Sigmoid colon (tissue), 7 donors: ENCODE results near the gene RABGGTA. TPM values are rescaled to one million over a fixed set of nuclear protein-coding genes. Genes with fewer than 3 reads are reported as not detected.

ENCODE experiments used
- DNase-seq: peaks from one replicate; pipeline ENCODE4 v3.0.0-alpha.2; 2019
- H3K27ac ChIP-seq, 4 donors: fragments of 200-600 bp; sonication (generic); one replicate each; pipeline ENCODE4 v1.5.1; 2016 to 2019; ENCODE audit warnings: mild to moderate bottlenecking in 1 of 4
- H3K27me3 ChIP-seq, 3 donors: fragments of 200-600 bp; sonication (generic); one replicate each; pipeline ENCODE4 v1.5.1; 2019; ENCODE audit warnings: mild to moderate bottlenecking in 1 of 3
- H3K36me3 ChIP-seq, 4 donors: fragments of 200-600 bp; sonication (generic); one replicate each; pipeline ENCODE4 v1.5.1; 2016 to 2019
- H3K4me1 ChIP-seq, 4 donors: fragments of 200-600 bp; sonication (generic); one replicate each; pipeline ENCODE4 v1.5.1; 2017 to 2019
- H3K4me3 ChIP-seq, 4 donors: fragments of 200-600 bp; sonication (generic); one replicate each; pipeline ENCODE4 v1.5.1; 2017 to 2019; ENCODE audit warnings: mild to moderate bottlenecking in 2 of 4, moderate library complexity in 1 of 4
- H3K9me3 ChIP-seq, 4 donors: fragments of 200-600 bp in 3 of 4; sonication (generic) in 3 of 4; one replicate each; pipeline versions ENCODE4 v1.5.1 to v1.6.1; 2013 to 2019
- EP300 ChIP-seq, 4 donors: sonication (generic); formaldehyde crosslinking; IDR thresholded peaks; one replicate each; pipeline ENCODE4 v1.6.1; 2017; ENCODE audit warnings: antibody characterized with exemption in 4 of 4
- POLR2A ChIP-seq, 2 donors: fragments of 450-650 bp; IDR thresholded peaks; one replicate each; pipeline ENCODE4 v1.6.1; 2016; ENCODE audit warnings: antibody characterized with exemption in 2 of 2, mild to moderate bottlenecking in 2 of 2, moderate library complexity in 2 of 2
- POLR2AphosphoS5 ChIP-seq, 4 donors: sonication (generic); formaldehyde crosslinking; IDR thresholded peaks; one replicate each; pipeline ENCODE4 v1.6.1; 2017; ENCODE audit warnings: antibody characterized with exemption in 4 of 4
- WGBS, 2 donors: extraction: QIAGEN DNeasy Blood & Tissue Kit; methylation state at CpG; one replicate each; pipeline ENCODE4 v1.1.7; 2013; 5-methylcytosine and 5-hydroxymethylcytosine counted together
- intact Hi-C: fragments of 100-400 bp; cut with DNase I; formaldehyde crosslinking; loops from one replicate; pipeline ENCODE4 v1.15.1; 2023
- polyA plus RNA-seq, 3 donors: library from polyadenylated mRNA; stranded (reverse); fragments of 200-250 nt; gene quantifications; one replicate each; pipeline ENCODE4 v1.2.3, GENCODE V29; 2013
- total RNA-seq, 4 donors: library from RNA; depleted of rRNA; stranded (reverse); fragments of >200 nt; gene quantifications; one replicate each; pipeline ENCODE4 v1.1.0, GENCODE V29; 2016
- TF ChIP-seq, protein P1 (sequence below), 4 experiments: fragments of 450-650 bp in 3 of 4; fragments of 200-600 bp in 1 of 4; IDR thresholded peaks; one replicate each; pipeline ENCODE4 v1.5.1; 2016 to 2019; ENCODE audit warnings: antibody characterized with exemption in 4 of 4, mild to moderate bottlenecking in 3 of 4, moderate library complexity in 2 of 4
- donor health status: healthy with polysubstance abuse.
- donor health status: Bipolar disorder and iron deficiency.
- donor health status: healthy.

Gene RABGGTA
- total and polyA plus RNA-seq, 7 donors: 14.0 to 32.4 (median 25.2) TPM

- Histone ChIP-seq H3K9me3 (no peaks in the 10 kb centered on the region), H3K36me3 (peaks cover 0 to 39% (median 0%) of the 10 kb centered on the region in 4 donors), H3K27me3 (no peaks in the 10 kb centered on the region), H3K27ac (no peak overlapping the region), H3K4me1 (peaks cover 0 to 6% (median 2%) of the 10 kb centered on the region in 4 donors), H3K4me3 (no peak overlapping the region)
- DNase-seq: no peak
- WGBS, 2 donors: 92 to 93% methylated on average over 18 of the region's 18 CpGs
- no peak for TF ChIP-seq POLR2AphosphoS5 (IDR thresholded peaks at IDR 0.05)
- TF ChIP-seq POLR2A (IDR thresholded peaks at IDR 0.05): no peak
- TF ChIP-seq, protein P1, sequence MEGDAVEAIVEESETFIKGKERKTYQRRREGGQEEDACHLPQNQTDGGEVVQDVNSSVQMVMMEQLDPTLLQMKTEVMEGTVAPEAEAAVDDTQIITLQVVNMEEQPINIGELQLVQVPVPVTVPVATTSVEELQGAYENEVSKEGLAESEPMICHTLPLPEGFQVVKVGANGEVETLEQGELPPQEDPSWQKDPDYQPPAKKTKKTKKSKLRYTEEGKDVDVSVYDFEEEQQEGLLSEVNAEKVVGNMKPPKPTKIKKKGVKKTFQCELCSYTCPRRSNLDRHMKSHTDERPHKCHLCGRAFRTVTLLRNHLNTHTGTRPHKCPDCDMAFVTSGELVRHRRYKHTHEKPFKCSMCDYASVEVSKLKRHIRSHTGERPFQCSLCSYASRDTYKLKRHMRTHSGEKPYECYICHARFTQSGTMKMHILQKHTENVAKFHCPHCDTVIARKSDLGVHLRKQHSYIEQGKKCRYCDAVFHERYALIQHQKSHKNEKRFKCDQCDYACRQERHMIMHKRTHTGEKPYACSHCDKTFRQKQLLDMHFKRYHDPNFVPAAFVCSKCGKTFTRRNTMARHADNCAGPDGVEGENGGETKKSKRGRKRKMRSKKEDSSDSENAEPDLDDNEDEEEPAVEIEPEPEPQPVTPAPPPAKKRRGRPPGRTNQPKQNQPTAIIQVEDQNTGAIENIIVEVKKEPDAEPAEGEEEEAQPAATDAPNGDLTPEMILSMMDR (IDR thresholded peaks at IDR 0.05): no peak
- no peak for TF ChIP-seq EP300 (IDR thresholded peaks at IDR 0.05)
- intact Hi-C loops: no loop called here
Observed at GRCh38 chr14:24266344-24267244, 4.8 kb downstream of the RABGGTA start.

DNA sequence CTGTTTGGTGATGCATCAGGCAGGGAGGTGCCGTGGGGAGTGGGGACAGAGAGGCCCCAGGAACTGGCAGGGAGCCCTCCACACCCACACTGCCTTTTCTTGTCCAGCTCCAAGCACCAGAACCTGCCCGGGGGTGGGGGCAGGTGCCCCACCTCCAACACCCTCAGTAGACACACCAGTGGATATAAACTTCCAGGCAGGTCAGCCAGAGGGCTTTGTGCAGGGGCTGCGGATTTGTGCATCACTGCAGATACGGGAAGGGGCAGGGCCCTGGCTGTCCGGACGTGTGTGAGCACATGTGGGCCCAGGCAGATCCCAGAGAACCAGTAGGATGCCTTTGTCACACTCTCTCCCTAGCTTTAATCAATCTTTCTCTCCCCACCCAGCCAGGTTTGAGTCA, 7.1 kb downstream of the RABGGTA start:
- DNase-seq: no peak
- Histone ChIP-seq H3K27me3 (no peaks in the 10 kb centered on the region), H3K36me3 (peaks cover 0 to 38% (median 0%) of the 10 kb centered on the region in 4 donors), H3K27ac (no peak overlapping the region), H3K9me3 (no peaks in the 10 kb centered on the region), H3K4me1 (no peaks in the 10 kb centered on the region), H3K4me3 (no peak overlapping the region)
- TF ChIP-seq, protein P1 (IDR thresholded peaks at IDR 0.05): no peak
- TF ChIP-seq POLR2AphosphoS5 (IDR thresholded peaks at IDR 0.05) (no peak), EP300 (IDR thresholded peaks at IDR 0.05) (no peak), POLR2A (IDR thresholded peaks at IDR 0.05) (no peak)
- intact Hi-C loops: no loop called here
- 89 to 90% methylated on average over 6 of the region's 6 CpGs for WGBS, 2 donors

GRCh38 chr14:24263848-24264247, 7.5 kb downstream of the RABGGTA start:
- intact Hi-C loops: no loop called here
- 71 to 82% methylated on average over 6 of the region's 6 CpGs for WGBS, 2 donors
- DNase-seq: no peak
- no peaks in the 10 kb centered on the region for H3K27me3 ChIP-seq
- no peak overlapping the region for H3K4me3 ChIP-seq
- no peaks in the 10 kb centered on the region for H3K4me1 ChIP-seq
- H3K36me3 ChIP-seq: peaks cover 0 to 34% (median 0%) of the 10 kb centered on the region in 4 donors
- TF ChIP-seq, protein P1 (IDR thresholded peaks at IDR 0.05): no peak
- TF ChIP-seq EP300 (IDR thresholded peaks at IDR 0.05) (no peak), POLR2AphosphoS5 (IDR thresholded peaks at IDR 0.05) (no peak)
- no peak overlapping the region for H3K27ac ChIP-seq
- H3K9me3 ChIP-seq: no peaks in the 10 kb centered on the region

DNA sequence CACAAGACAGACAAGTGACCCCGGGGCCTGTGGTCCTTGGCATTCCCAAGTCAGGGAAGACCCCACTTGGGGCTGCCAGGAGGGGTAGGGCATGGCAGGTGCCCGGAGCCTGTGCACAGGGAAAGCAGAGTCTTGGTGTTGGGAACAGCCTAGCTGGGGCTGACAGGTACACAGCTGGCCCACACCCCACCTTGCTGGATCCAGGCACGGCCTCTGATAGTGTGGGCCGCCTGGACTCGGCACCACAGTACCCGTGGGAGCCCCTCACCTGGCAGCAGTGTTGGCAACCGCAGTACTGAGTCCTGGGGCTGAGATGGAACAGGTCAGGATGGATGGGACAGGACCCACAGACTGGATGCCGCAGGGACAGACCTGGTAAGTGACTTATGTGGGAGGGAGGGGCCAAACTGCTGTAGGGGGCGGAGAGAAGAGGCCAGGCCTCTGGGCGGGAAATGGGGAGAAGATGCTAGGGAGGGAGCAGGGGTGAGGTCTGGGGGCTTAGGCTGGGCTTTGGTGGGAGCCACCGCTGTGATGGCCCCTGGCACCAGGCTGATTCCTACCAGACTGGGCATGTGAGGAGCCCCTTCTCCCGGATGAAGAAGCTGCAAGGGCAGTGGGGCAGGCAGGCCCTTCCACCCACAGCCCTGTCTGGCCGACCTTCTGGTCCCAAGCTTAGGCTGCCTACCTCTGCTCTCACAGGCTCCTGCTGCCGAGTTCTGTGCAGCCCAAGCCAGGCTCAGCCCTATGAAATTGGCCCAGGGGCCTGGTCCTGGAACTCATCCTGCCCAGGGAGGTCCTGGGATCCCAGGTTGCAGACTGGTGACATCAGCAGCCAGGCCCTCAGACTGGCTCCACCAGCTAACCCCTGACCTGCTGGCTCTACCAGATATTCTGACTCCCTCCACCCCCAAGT, 8.3 kb downstream of the RABGGTA start, which contains the start of gene TGM1:
TSS of gene TGM1 (minus strand) at position 357 of the 913 bp plus-strand sequence. CDS start 825 bp downstream, outside the sequence.
- H3K4me1 ChIP-seq: no peaks in the 10 kb centered on the region
- TF ChIP-seq, protein P1 (IDR thresholded peaks at IDR 0.05): no peak
- no peak for TF ChIP-seq POLR2A (IDR thresholded peaks at IDR 0.05)
- TF ChIP-seq EP300 (IDR thresholded peaks at IDR 0.05): no peak
- TF ChIP-seq POLR2AphosphoS5 (IDR thresholded peaks at IDR 0.05): no peak
- H3K27ac ChIP-seq: no peak within 1 kb of the TSS
- H3K9me3 ChIP-seq: no peaks in the 10 kb centered on the region
- DNase-seq: no peak
- intact Hi-C loops: no loop called here
- no peaks in the 10 kb centered on the region for H3K27me3 ChIP-seq
- 89 to 90% methylated on average over 14 of the region's 14 CpGs for WGBS, 2 donors
- peaks cover 0 to 27% (median 0%) of the 10 kb centered on the region in 4 donors for H3K36me3 ChIP-seq
- H3K4me3 ChIP-seq: no peak within 1 kb of the TSS
